A549 (cell line): ENCODE results near the gene FHIP1B.

ENCODE experiments used
- CEBPB ChIP-seq, 2 experiments: fragments of >200 bp in 1 of 2; sonication (Bioruptor Twin) in 1 of 2; formaldehyde crosslinking in 1 of 2; IDR thresholded peaks; 2 replicates each; pipeline ENCODE4 v1.6.1; 2012 to 2016
- CHD2 ChIP-seq: fragments of 150-350 bp; IDR thresholded peaks from 2 replicates; pipeline ENCODE4 v1.6.1; 2014; ENCODE audit warnings: low read length; ENCODE audit not compliant: partially characterized antibody
- CHD4 ChIP-seq: fragments of 200-600 bp; sonication (generic); IDR thresholded peaks from 2 replicates; pipeline ENCODE4 v1.6.1; 2016; ENCODE audit warnings: antibody characterized with exemption, mild to moderate bottlenecking, borderline replicate concordance
- POLR2A ChIP-seq: IDR thresholded peaks from 2 replicates; pipeline ENCODE4 v1.6.1; 2012; ENCODE audit warnings: mild to moderate bottlenecking, low read length
- POLR2AphosphoS2 ChIP-seq: conservative IDR thresholded peaks from 2 replicates; pipeline ENCODE4 v1.6.1; 2012; ENCODE audit warnings: low read length, improper control_type of control experiment, inconsistent platforms
- RAD21 ChIP-seq, 2 experiments: fragments of >200 bp in 1 of 2; sonication (Bioruptor Twin) in 1 of 2; formaldehyde crosslinking in 1 of 2; IDR thresholded peaks in 1 of 2; conservative IDR thresholded peaks in 1 of 2; 2 replicates in 1 of 2; 3 replicates in 1 of 2; pipeline ENCODE4 v1.6.1; 2012 to 2018; ENCODE audit warnings: inconsistent platforms in 1 of 2
- REST ChIP-seq: fragments of 200-600 bp; sonication (generic); IDR thresholded peaks from 2 replicates; pipeline ENCODE4 v1.6.1; 2016; ENCODE audit warnings: antibody characterized with exemption, mild to moderate bottlenecking, moderate library complexity
- RNF2 ChIP-seq: fragments of 200-600 bp; sonication (generic); IDR thresholded peaks from 2 replicates; pipeline ENCODE4 v1.6.1; 2016; ENCODE audit warnings: low read depth, mild to moderate bottlenecking, antibody characterized with exemption, moderate library complexity, borderline replicate concordance
- SMC3 ChIP-seq: fragments of >200 bp; sonication (Bioruptor Twin); formaldehyde crosslinking; IDR thresholded peaks from 3 replicates; pipeline ENCODE4 v1.6.1; 2018; ENCODE audit warnings: inconsistent platforms
- SREBF2 ChIP-seq: fragments of 450-650 bp; IDR thresholded peaks from 2 replicates; pipeline ENCODE4 v1.6.1; 2014; ENCODE audit warnings: mild to moderate bottlenecking, moderate library complexity
- TF ChIP-seq, protein P1 (sequence below): fragments of >200 bp; sonication (Bioruptor Twin); formaldehyde crosslinking; IDR thresholded peaks from 3 replicates; pipeline ENCODE4 v1.5.1; 2016

- TF ChIP-seq SMC3 (no peak), CHD4 (no peak), POLR2A (no peak), RAD21 (conservative IDR thresholded peaks at IDR 0.05 in 1 of 2, IDR thresholded peaks at IDR 0.05 in 1 of 2) (no peak), REST (no peak), SREBF2 (no peak), POLR2AphosphoS2 (no peak), CEBPB (IDR thresholded peaks at IDR 0.05) (no peak), CHD2 (no peak), RNF2 (no peak)
- TF ChIP-seq, protein P1, sequence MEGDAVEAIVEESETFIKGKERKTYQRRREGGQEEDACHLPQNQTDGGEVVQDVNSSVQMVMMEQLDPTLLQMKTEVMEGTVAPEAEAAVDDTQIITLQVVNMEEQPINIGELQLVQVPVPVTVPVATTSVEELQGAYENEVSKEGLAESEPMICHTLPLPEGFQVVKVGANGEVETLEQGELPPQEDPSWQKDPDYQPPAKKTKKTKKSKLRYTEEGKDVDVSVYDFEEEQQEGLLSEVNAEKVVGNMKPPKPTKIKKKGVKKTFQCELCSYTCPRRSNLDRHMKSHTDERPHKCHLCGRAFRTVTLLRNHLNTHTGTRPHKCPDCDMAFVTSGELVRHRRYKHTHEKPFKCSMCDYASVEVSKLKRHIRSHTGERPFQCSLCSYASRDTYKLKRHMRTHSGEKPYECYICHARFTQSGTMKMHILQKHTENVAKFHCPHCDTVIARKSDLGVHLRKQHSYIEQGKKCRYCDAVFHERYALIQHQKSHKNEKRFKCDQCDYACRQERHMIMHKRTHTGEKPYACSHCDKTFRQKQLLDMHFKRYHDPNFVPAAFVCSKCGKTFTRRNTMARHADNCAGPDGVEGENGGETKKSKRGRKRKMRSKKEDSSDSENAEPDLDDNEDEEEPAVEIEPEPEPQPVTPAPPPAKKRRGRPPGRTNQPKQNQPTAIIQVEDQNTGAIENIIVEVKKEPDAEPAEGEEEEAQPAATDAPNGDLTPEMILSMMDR = no peak
Measured at GRCh38 chr11:6237266-6237665, 2.8 kb upstream of the FHIP1B start.
